Measurements from ENCODE around the gene TAS2R50.

DNA sequence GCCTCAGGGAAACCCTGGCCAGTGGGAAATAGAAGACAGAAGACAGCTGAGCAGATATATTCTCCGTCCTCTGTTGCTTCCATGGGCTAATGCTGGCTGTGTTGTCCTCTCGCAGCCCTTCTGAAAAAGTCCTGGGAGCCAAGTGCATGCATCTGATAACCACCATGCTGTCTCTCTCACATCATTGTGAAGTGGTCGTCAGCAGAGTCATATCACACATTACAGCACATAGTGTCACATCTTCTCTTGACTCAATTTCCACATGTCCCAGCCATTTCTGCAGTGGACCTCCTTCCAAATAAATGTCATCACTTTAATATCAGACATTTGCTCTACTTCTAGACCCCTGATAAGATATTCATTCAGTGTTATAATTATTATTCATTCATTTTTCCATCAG lies 7.6 kb upstream of the TAS2R50 start:
- TF ChIP-seq, protein P1, sequence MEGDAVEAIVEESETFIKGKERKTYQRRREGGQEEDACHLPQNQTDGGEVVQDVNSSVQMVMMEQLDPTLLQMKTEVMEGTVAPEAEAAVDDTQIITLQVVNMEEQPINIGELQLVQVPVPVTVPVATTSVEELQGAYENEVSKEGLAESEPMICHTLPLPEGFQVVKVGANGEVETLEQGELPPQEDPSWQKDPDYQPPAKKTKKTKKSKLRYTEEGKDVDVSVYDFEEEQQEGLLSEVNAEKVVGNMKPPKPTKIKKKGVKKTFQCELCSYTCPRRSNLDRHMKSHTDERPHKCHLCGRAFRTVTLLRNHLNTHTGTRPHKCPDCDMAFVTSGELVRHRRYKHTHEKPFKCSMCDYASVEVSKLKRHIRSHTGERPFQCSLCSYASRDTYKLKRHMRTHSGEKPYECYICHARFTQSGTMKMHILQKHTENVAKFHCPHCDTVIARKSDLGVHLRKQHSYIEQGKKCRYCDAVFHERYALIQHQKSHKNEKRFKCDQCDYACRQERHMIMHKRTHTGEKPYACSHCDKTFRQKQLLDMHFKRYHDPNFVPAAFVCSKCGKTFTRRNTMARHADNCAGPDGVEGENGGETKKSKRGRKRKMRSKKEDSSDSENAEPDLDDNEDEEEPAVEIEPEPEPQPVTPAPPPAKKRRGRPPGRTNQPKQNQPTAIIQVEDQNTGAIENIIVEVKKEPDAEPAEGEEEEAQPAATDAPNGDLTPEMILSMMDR (conservative IDR thresholded peaks at IDR 0.05 in 1 of 2, IDR thresholded peaks at IDR 0.05 in 1 of 2; ENCODE audit: extremely low read depth in 1 of 2, insufficient read depth in 1 of 2, low read depth in 1 of 2, low read length in 2 of 2), result no peak
- no peak for TF ChIP-seq EZH2 (IDR thresholded peaks at IDR 0.05; ENCODE audit: borderline replicate concordance, low read length)

All from mammary epithelial cell (primary cell).